SK-N-SH treated with all-trans-retinoic acid at 6 μM for 48 hours (cell line): ENCODE results near the gene ADIRF.

Experiments
- ATAC-seq: fragments of 200-7000 bp; cut with Tn5 transposase; 3 replicates; pipeline ENCODE4 v1.9.1; 2020; ENCODE audit warnings: mild to moderate bottlenecking, moderate library complexity
- ARNTL ChIP-seq: fragments of 450-650 bp; formaldehyde crosslinking; IDR thresholded peaks from 2 replicates; pipeline ENCODE4 v1.5.0; 2020; ENCODE audit warnings: low read depth, mild to moderate bottlenecking, moderate library complexity, borderline replicate concordance
- BACH2 ChIP-seq: fragments of 250-450 bp; sonication (Bioruptor Pico); IDR thresholded peaks from 2 replicates; pipeline ENCODE4 v1.9.0; 2021; ENCODE audit warnings: mild to moderate bottlenecking, borderline replicate concordance
- CREB5 ChIP-seq: fragments of 250-450 bp; sonication (Bioruptor Pico); IDR thresholded peaks from 2 replicates; pipeline ENCODE4 v1.5.1; 2020; ENCODE audit warnings: low read depth, mild to moderate bottlenecking, moderate library complexity
- CSDC2 ChIP-seq: fragments of 250-450 bp; sonication (Bioruptor Pico); IDR thresholded peaks from 2 replicates; pipeline ENCODE4 v1.5.0; 2020; ENCODE audit warnings: mild to moderate bottlenecking, moderate library complexity
- GLIS3 ChIP-seq: fragments of 250-450 bp; sonication (Bioruptor Pico); IDR thresholded peaks from 2 replicates; pipeline ENCODE4 v1.5.0; 2020; ENCODE audit warnings: mild to moderate bottlenecking, moderate library complexity
- ISL1 ChIP-seq: fragments of 250-450 bp; sonication (Bioruptor Pico); IDR thresholded peaks from 2 replicates; pipeline ENCODE4 v2.1.2; 2022; ENCODE audit warnings: mild to moderate bottlenecking, moderate library complexity
- OSR1 ChIP-seq: fragments of 250-450 bp; sonication (Bioruptor Pico); IDR thresholded peaks from 2 replicates; pipeline ENCODE4 v1.8.0; 2022; ENCODE audit warnings: moderate library complexity, mild to moderate bottlenecking, inconsistent platforms
- PPARA ChIP-seq: fragments of 250-450 bp; sonication (Bioruptor Pico); IDR thresholded peaks from 2 replicates; pipeline ENCODE4 v1.5.0; 2020; ENCODE audit warnings: mild to moderate bottlenecking, borderline replicate concordance
- SNAI2 ChIP-seq: fragments of 250-450 bp; sonication (Bioruptor Pico); IDR thresholded peaks from 2 replicates; pipeline ENCODE4 v1.5.0; 2020; ENCODE audit warnings: mild to moderate bottlenecking, moderate library complexity
- TCF4 ChIP-seq: fragments of 250-450 bp; sonication (Bioruptor Pico); IDR thresholded peaks from 2 replicates; pipeline ENCODE4 v1.8.0; 2021; ENCODE audit warnings: mild to moderate bottlenecking, moderate library complexity, borderline replicate concordance
- TOX ChIP-seq: fragments of 250-450 bp; sonication (Bioruptor Pico); IDR thresholded peaks from 2 replicates; pipeline ENCODE4 v1.8.0; 2021; ENCODE audit warnings: mild to moderate bottlenecking, moderate library complexity, borderline replicate concordance
- TSHZ2 ChIP-seq: fragments of 250-450 bp; sonication (Bioruptor Pico); IDR thresholded peaks from 2 replicates; pipeline ENCODE4 v1.5.0; 2020; ENCODE audit warnings: mild to moderate bottlenecking, moderate library complexity
- ZC3H10 ChIP-seq: fragments of 250-450 bp; sonication (Bioruptor Pico); IDR thresholded peaks from 2 replicates; pipeline ENCODE4 v1.5.1; 2021; ENCODE audit warnings: mild to moderate bottlenecking, moderate library complexity
- ZFP3 ChIP-seq: fragments of 250-450 bp; sonication (Bioruptor Pico); IDR thresholded peaks from 2 replicates; pipeline ENCODE4 v1.5.0; 2020; ENCODE audit warnings: mild to moderate bottlenecking, moderate library complexity
- ZFP30 ChIP-seq: fragments of 450-650 bp; formaldehyde crosslinking; IDR thresholded peaks from 2 replicates; pipeline ENCODE4 v1.5.0; 2022; ENCODE audit warnings: mild to moderate bottlenecking, moderate library complexity
- ZNF565 ChIP-seq: fragments of 450-650 bp; formaldehyde crosslinking; conservative IDR thresholded peaks from 2 replicates; pipeline ENCODE4 v1.5.0; 2020; ENCODE audit warnings: low read depth, mild to moderate bottlenecking, moderate library complexity
- ZNF70 ChIP-seq: fragments of 450-650 bp; formaldehyde crosslinking; IDR thresholded peaks from 2 replicates; pipeline ENCODE4 v1.5.0; 2020; ENCODE audit warnings: mild to moderate bottlenecking, moderate library complexity
- ZNF8 ChIP-seq: fragments of 450-650 bp; formaldehyde crosslinking; IDR thresholded peaks from 2 replicates; pipeline ENCODE4 v1.5.0; 2020; ENCODE audit warnings: mild to moderate bottlenecking, moderate library complexity
- TF ChIP-seq, protein P1 (sequence below): fragments of 250-450 bp; sonication (Bioruptor Pico); IDR thresholded peaks from 2 replicates; pipeline ENCODE4 v1.8.0; 2021; ENCODE audit warnings: low read depth, mild to moderate bottlenecking, moderate library complexity, borderline replicate concordance
- TF ChIP-seq, protein P2 (sequence below): fragments of 250-450 bp; sonication (Bioruptor Pico); IDR thresholded peaks from 2 replicates; pipeline ENCODE4 v1.5.1; 2021; ENCODE audit warnings: mild to moderate bottlenecking, moderate library complexity

The ADIRF gene

GRCh38 chr10:86962981-86963310 lies 5.3 kb upstream of the ADIRF start (continued):
- TF ChIP-seq BACH2 (no peak), OSR1 (CRISPR knock-in tag) (no peak), SNAI2 (CRISPR knock-in tag) (no peak)

DNA sequence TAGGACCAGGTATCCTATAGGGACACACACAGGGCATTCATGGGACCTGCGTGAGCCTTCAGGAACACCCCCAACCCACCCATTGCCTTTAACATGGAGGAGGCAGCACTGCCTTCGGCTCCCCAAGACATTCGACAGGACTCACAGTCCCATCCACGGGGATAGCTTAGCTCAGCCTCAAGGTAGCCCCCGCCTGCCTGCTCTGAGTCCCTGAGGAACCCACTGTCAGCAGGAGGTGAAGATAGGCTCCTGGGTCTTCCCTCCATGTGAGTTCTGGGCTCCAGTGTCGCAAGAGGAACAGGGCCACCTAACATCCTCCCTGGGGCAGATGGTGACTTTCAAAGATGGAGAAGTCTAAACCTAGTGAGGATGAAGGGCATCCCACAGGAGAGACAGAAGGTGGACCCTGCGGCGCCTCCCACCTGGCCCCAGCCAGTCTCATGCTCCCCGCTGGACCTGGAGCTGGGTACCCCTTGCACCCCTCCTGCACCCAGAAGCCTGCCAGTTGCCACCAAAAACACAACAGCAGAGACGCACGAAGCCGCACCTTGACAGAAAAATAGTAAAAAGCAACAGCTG lies 4.9 kb upstream of the ADIRF start:
- ATAC-seq = no peak
- TF ChIP-seq CREB5 (CRISPR knock-in tag) = no peak
- no peak for TF ChIP-seq ZNF70 (CRISPR knock-in tag)
- no peak for TF ChIP-seq OSR1 (CRISPR knock-in tag)
- TF ChIP-seq, protein P1, sequence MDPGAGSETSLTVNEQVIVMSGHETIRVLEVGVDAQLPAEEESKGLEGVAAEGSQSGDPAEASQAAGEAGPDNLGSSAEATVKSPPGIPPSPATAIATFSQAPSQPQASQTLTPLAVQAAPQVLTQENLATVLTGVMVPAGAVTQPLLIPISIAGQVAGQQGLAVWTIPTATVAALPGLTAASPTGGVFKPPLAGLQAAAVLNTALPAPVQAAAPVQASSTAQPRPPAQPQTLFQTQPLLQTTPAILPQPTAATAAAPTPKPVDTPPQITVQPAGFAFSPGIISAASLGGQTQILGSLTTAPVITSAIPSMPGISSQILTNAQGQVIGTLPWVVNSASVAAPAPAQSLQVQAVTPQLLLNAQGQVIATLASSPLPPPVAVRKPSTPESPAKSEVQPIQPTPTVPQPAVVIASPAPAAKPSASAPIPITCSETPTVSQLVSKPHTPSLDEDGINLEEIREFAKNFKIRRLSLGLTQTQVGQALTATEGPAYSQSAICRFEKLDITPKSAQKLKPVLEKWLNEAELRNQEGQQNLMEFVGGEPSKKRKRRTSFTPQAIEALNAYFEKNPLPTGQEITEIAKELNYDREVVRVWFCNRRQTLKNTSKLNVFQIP (CRISPR knock-in tag) = no peak
- TF ChIP-seq ZFP3 = no peak
- TF ChIP-seq ZNF565 (CRISPR knock-in tag) = no peak
- TF ChIP-seq TCF4 (CRISPR knock-in tag) = no peak
- no peak for TF ChIP-seq TSHZ2 (CRISPR knock-in tag)
- no peak for TF ChIP-seq ZFP30
- TF ChIP-seq ISL1 (CRISPR knock-in tag) = no peak
- TF ChIP-seq ZNF8 = no peak
- TF ChIP-seq GLIS3 (CRISPR knock-in tag) = no peak
- no peak for TF ChIP-seq ZC3H10 (CRISPR knock-in tag)
- no peak for TF ChIP-seq BACH2
- TF ChIP-seq, protein P2, sequence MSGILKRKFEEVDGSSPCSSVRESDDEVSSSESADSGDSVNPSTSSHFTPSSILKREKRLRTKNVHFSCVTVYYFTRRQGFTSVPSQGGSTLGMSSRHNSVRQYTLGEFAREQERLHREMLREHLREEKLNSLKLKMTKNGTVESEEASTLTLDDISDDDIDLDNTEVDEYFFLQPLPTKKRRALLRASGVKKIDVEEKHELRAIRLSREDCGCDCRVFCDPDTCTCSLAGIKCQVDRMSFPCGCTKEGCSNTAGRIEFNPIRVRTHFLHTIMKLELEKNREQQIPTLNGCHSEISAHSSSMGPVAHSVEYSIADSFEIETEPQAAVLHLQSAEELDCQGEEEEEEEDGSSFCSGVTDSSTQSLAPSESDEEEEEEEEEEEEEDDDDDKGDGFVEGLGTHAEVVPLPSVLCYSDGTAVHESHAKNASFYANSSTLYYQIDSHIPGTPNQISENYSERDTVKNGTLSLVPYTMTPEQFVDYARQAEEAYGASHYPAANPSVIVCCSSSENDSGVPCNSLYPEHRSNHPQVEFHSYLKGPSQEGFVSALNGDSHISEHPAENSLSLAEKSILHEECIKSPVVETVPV (CRISPR knock-in tag) = no peak
- TF ChIP-seq TOX (CRISPR knock-in tag) = no peak
- no peak for TF ChIP-seq PPARA (CRISPR knock-in tag)
- no peak for TF ChIP-seq CSDC2 (CRISPR knock-in tag)
- TF ChIP-seq SNAI2 (CRISPR knock-in tag) = no peak
- TF ChIP-seq, all 23 proteins: peak for 0

DNA sequence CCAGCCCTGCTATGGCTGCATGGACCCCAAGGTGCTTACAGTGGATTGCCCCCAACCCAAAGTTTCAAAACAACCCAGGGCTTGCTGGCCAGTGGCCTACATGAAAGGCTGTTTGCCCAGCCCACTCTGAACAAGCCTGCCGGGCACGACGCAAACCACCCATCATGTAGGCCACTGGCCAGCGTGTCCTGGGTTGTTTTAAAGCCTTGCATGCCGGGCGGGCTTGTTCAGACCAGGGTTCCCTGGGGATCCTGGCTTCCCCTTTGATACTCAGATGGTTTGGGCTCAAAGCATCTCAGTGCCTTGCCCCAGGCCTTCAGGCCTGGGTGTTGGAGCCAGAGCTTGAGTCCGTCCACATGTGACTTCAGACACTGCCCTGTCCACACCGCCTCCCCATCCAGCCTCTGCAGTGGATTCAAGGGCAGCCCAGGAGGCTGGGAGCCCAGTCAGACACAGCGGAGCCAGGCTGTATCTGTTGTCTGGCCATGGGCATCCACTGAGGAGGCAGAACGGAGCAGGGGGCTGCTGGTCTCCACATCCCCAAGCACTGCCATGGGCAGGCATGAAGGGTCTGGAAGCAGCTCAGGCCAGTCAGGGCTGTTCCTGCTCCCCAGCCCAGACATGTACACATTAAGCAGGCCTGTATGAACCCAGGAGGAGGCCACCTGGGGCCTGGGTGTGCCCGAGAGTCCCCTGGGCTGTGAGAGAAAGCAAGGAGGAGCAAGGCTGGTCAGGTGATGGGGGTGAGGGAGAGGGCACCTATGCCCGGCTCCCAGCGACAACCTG lies 4.0 kb upstream of the ADIRF start:
- no peak for ATAC-seq
- TF ChIP-seq TOX (CRISPR knock-in tag) (no peak), SNAI2 (CRISPR knock-in tag) (no peak), TSHZ2 (CRISPR knock-in tag) (no peak), ZC3H10 (CRISPR knock-in tag) (no peak), ZFP30 (no peak), OSR1 (CRISPR knock-in tag) (no peak), TCF4 (CRISPR knock-in tag) (no peak), ZFP3 (no peak), ARNTL (CRISPR knock-in tag) (no peak), CREB5 (CRISPR knock-in tag) (no peak), BACH2 (no peak)
- TF ChIP-seq, all 23 proteins: peak for 0
